Activated naive CD8-positive, alpha-beta T cell treated with anti-CD3 and anti-CD28 coated beads for 36 hours (primary cell): ENCODE results near the gene GIGYF2. TPM values are rescaled to one million over a fixed set of nuclear protein-coding genes. Genes with fewer than 3 reads are reported as not detected.
"Not testable (repeated sequence)": the region's sequence is repeated elsewhere in the genome, so short reads cannot be mapped to it uniquely, and the experiment has no call there.

Experiments used
- DNase-seq: peaks from one replicate; pipeline ENCODE4 v3.0.0; 2021
- H3K27ac Mint-ChIP-seq: one replicate; pipeline ENCODE4 v1.8.0; 2022; ENCODE audit warnings: mild to moderate bottlenecking, moderate library complexity, mixed read lengths
- H3K27me3 Mint-ChIP-seq: one replicate; pipeline ENCODE4 v1.8.0; 2022; ENCODE audit warnings: mild to moderate bottlenecking, mixed read lengths
- H3K36me3 Mint-ChIP-seq: one replicate; pipeline ENCODE4 v1.8.0; 2021; ENCODE audit warnings: mild to moderate bottlenecking, mixed read lengths
- H3K4me1 Mint-ChIP-seq: one replicate; pipeline ENCODE4 v1.8.0; 2021; ENCODE audit warnings: mixed read lengths
- H3K4me3 Mint-ChIP-seq: one replicate; pipeline ENCODE4 v1.8.0; 2022; ENCODE audit warnings: mild to moderate bottlenecking, moderate library complexity, mixed read lengths
- H3K9me3 Mint-ChIP-seq: one replicate; pipeline ENCODE4 v1.8.0; 2022; ENCODE audit warnings: mixed read lengths
- total RNA-seq, 2 experiments: library from RNA; stranded (reverse); gene quantifications; one replicate each; pipeline ENCODE4 v1.2.3, GENCODE V29; 2021

GIGYF2 gene
- total RNA-seq, 2 experiments from 2014 or later = 45.2 to 45.7 TPM

DNA sequence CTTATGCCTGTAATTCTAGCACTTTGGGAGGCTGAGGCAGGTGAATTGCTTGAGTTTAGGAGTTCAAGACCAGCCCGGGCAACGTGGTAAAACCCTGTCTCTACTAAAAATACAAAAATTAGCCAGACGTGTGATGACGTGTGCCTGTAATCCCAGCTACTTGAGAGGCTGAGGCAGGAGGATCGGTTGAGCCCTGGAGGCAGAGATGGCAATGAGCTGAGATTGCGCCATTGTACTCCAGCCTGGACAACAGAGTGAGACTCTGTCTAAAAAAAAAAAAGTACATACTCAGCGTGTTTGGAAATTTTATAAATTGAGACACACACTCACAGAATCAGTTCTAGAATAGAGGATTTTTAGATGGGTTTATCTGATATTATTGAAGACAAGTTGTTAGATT is 17.1 kb upstream of the GIGYF2 start:
- no peak for DNase-seq
- Mint-ChIP-seq H3K27ac (no peak overlapping the region), H3K4me3 (no peak overlapping the region), H3K4me1 (peaks cover 4% of the 10 kb centered on the region), H3K9me3 (no peaks in the 10 kb centered on the region), H3K27me3 (peaks cover 16% of the 10 kb centered on the region), H3K36me3 (no peaks in the 10 kb centered on the region)

- Mint-ChIP-seq H3K36me3 (no peaks in the 10 kb centered on the region), H3K9me3 (no peaks in the 10 kb centered on the region), H3K4me3 (no peak overlapping the region), H3K27me3 (peaks cover 16% of the 10 kb centered on the region), H3K4me1 (peaks cover under 1% of the 10 kb centered on the region), H3K27ac (no peak overlapping the region)
- DNase-seq = no peak
Observed at GRCh38 chr2:232681527-232681926, 15.6 kb upstream of the GIGYF2 start.

DNA sequence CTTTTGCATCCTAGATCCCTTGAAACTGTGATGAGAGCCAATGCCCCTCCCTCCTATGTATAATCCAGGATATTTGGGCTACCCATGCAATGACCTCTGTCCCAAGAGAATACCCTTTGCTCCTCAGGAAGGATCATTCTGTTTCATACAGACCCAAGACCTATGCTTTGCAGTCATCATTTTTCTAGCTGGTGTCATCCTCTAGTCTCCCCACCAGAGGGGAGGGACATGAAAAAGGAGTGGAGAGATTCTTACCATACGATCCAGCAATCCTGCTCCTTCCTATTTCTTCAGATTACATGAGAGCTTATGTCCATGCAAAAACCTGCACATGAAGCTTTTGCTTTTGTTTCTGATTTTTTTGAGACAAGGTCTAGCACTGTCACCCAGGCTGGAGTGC is 13.8 kb upstream of the GIGYF2 start:
- H3K4me3 Mint-ChIP-seq = no peak overlapping the region

DNA sequence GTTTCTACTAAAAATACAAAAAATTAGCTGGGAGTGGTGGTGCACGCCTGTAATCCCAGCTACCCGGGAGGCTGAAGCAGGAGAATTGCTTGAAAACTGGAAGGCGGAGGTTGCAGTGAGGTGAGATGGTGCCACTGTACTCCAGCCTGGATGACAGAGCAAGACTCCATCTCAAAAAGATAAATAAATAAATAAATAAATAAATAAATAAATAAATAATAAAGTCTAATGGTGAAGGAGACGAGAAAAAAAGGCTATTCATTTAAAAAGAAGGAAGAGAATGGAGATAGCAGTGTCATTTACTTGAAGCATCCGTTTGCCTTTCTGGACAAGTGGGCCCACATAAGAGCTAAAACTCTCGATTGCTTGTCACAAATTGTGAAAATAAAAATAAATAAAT is 11.7 kb upstream of the GIGYF2 start:
- not testable (repeated sequence) for DNase-seq, H3K9me3 Mint-ChIP-seq, H3K36me3 Mint-ChIP-seq, H3K27ac Mint-ChIP-seq, H3K4me3 Mint-ChIP-seq, H3K4me1 Mint-ChIP-seq, H3K27me3 Mint-ChIP-seq

More for the DNA sequence above, 13.8 kb upstream of the GIGYF2 start:
- Mint-ChIP-seq H3K27ac (no peak overlapping the region), H3K27me3 (peaks cover 16% of the 10 kb centered on the region), H3K9me3 (no peaks in the 10 kb centered on the region), H3K4me1 (no peaks in the 10 kb centered on the region), H3K36me3 (no peaks in the 10 kb centered on the region)
- no peak for DNase-seq

- Mint-ChIP-seq H3K27me3 (no peaks in the 10 kb centered on the region), H3K4me3 (no peak overlapping the region), H3K27ac (no peak overlapping the region), H3K4me1 (no peaks in the 10 kb centered on the region), H3K36me3 (no peaks in the 10 kb centered on the region), H3K9me3 (no peaks in the 10 kb centered on the region)
- DNase-seq = no peak
Observed at GRCh38 chr2:232687382-232688160, 9.6 kb upstream of the GIGYF2 start.

DNA sequence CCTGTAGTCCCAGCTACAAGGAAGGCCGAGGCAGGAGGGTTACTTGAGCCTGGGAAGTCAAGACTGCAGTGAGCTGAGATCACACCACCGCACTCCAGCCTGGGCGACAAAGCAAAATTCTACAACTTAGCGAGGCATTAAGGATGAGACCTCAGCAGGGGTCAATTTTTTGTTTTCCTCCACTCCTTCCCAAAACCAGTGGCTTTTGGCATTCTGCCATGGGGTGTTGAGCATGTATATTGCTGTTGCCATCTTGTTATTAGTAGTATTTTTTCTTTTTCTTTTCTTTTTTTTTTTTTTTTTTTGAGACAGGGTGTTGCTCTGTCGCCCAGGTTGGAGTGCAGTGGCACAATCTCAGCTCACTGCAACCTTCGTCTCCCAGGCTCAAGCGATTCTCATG is 8.9 kb upstream of the GIGYF2 start:
- DNase-seq = no peak
- Mint-ChIP-seq H3K27me3 (no peaks in the 10 kb centered on the region), H3K9me3 (no peaks in the 10 kb centered on the region), H3K27ac (no peak overlapping the region), H3K4me3 (no peak overlapping the region), H3K36me3 (no peaks in the 10 kb centered on the region), H3K4me1 (no peaks in the 10 kb centered on the region)

GRCh38 chr2:232689152-232689910 is 7.8 kb upstream of the GIGYF2 start:
- H3K27ac Mint-ChIP-seq = no peak overlapping the region
- no peaks in the 10 kb centered on the region for H3K4me1 Mint-ChIP-seq
- H3K36me3 Mint-ChIP-seq = no peaks in the 10 kb centered on the region
- no peaks in the 10 kb centered on the region for H3K27me3 Mint-ChIP-seq
- no peaks in the 10 kb centered on the region for H3K9me3 Mint-ChIP-seq
- DNase-seq = no peak
- no peak overlapping the region for H3K4me3 Mint-ChIP-seq

- H3K36me3 Mint-ChIP-seq, H3K9me3 Mint-ChIP-seq, H3K27ac Mint-ChIP-seq, H3K4me3 Mint-ChIP-seq, H3K4me1 Mint-ChIP-seq, DNase-seq, H3K27me3 Mint-ChIP-seq: not testable (repeated sequence)
Observed at GRCh38 chr2:232691117-232691516, 6.0 kb upstream of the GIGYF2 start.

GRCh38 chr2:232693344-232693743 is 3.8 kb upstream of the GIGYF2 start:
- no peak for DNase-seq
- Mint-ChIP-seq H3K9me3 (peaks cover 5% of the 10 kb centered on the region), H3K4me3 (no peak overlapping the region), H3K27ac (no peak overlapping the region), H3K36me3 (peaks cover 6% of the 10 kb centered on the region), H3K27me3 (no peaks in the 10 kb centered on the region), H3K4me1 (peaks cover 4% of the 10 kb centered on the region)

DNA sequence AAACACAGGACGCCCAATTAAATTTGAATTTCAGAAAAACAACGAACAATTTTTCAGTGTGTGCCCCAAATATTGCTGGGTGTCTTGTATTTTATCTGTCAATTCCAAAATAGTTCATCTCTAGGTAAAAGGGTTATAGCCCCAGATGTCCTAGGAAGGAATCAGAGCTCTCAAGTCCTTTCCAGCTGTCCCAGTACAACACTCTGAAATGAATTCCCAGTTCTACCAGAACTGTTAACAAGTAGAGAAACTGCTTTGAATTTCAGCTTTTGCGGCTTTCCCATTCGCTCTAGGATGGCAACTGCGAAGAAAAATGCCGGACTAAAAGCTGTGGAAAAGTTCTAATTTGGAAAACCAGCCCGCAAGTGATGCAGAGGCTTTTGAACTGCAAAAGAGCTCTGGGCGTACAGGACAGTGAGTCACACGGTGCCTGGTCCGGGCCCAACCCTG is 497 bp upstream of the GIGYF2 start:
- peak overlapping the region; percentile 95 for H3K4me3 Mint-ChIP-seq
- H3K9me3 Mint-ChIP-seq = peaks cover 5% of the 10 kb centered on the region
- peaks cover 26% of the 10 kb centered on the region for H3K4me1 Mint-ChIP-seq
- peak overlapping the region; percentile 38 for H3K27ac Mint-ChIP-seq
- no peak for DNase-seq
- no peaks in the 10 kb centered on the region for H3K27me3 Mint-ChIP-seq
- H3K36me3 Mint-ChIP-seq = peaks cover 27% of the 10 kb centered on the region

- DNase-seq = no peak
- Mint-ChIP-seq H3K27ac (peak overlapping the region; percentile 80), H3K36me3 (peaks cover 30% of the 10 kb centered on the region), H3K27me3 (no peaks in the 10 kb centered on the region), H3K9me3 (peaks cover 5% of the 10 kb centered on the region), H3K4me3 (peak overlapping the region; percentile 95), H3K4me1 (peaks cover 32% of the 10 kb centered on the region)
Observed at GRCh38 chr2:232697807-232698110, 628 bp downstream of the GIGYF2 start.

- Mint-ChIP-seq H3K4me1 (peaks cover 36% of the 10 kb centered on the region), H3K9me3 (peaks cover 5% of the 10 kb centered on the region), H3K36me3 (peaks cover 32% of the 10 kb centered on the region), H3K27ac (peak overlapping the region; percentile 59), H3K27me3 (no peaks in the 10 kb centered on the region), H3K4me3 (peak overlapping the region; percentile 95)
- DNase-seq = no peak
Observed at GRCh38 chr2:232698556-232699091, 1.5 kb downstream of the GIGYF2 start.

GRCh38 chr2:232699110-232699509 is 2.0 kb downstream of the GIGYF2 start:
- Mint-ChIP-seq H3K4me1 (peaks cover 36% of the 10 kb centered on the region), H3K9me3 (peaks cover 5% of the 10 kb centered on the region), H3K36me3 (peaks cover 37% of the 10 kb centered on the region), H3K4me3 (peak overlapping the region; percentile 95), H3K27me3 (no peaks in the 10 kb centered on the region), H3K27ac (no peak overlapping the region)
- no peak for DNase-seq

DNA sequence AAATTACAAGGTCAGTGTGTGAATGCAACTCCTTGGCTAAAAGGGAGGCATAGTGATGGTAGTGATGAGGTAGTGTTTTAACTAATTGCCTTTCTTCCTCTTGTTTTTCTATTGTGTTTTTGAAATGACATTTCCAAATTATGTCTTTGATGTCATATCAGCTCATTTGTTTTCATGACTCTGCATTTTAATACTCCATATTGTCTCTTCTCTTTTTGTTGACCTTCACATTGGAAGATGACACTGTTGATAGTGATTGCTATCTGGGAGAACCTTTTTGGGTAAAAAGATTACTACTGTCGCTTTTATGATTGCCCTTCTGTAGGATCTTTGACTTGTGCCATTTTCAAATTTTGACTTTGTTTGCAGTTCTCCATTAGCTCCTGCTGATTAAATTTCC is 3.0 kb downstream of the GIGYF2 start:
- Mint-ChIP-seq H3K27ac (no peak overlapping the region), H3K27me3 (no peaks in the 10 kb centered on the region), H3K36me3 (peaks cover 42% of the 10 kb centered on the region), H3K4me1 (peaks cover 37% of the 10 kb centered on the region), H3K9me3 (peaks cover 2% of the 10 kb centered on the region), H3K4me3 (peak overlapping the region; percentile 48)
- DNase-seq = no peak

DNA sequence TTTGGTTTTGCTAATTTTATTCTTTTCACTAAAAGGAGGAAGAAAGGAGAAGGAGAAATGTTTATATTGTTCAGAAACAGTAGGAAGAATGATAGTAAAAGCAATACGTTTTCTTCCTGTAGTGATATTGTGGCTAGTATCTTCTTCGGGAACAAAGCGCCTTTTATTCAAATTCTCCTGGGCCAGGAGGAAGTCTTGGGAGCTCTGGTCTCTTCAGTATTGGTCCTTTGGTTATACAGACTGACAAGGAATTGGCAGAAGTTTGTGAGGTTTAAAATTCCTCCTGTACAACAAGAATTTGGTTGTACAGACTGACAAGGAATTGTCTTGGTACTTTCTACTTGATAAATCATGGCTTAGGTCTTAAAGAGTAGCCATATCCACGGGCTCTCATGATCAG is 9.9 kb downstream of the GIGYF2 start:
- no peaks in the 10 kb centered on the region for H3K27me3 Mint-ChIP-seq
- no peak for DNase-seq
- H3K4me3 Mint-ChIP-seq = no peak overlapping the region
- no peak overlapping the region for H3K27ac Mint-ChIP-seq
- no peaks in the 10 kb centered on the region for H3K9me3 Mint-ChIP-seq
- peaks cover 12% of the 10 kb centered on the region for H3K4me1 Mint-ChIP-seq
- peaks cover 37% of the 10 kb centered on the region for H3K36me3 Mint-ChIP-seq
